Testis (tissue), 2 donors: ENCODE data around the gene ZNF547.

ENCODE experiments used
- CTCF ChIP-seq, 3 experiments: fragments of 450-650 bp in 2 of 3; fragments of 200-600 bp in 1 of 3; sonication (generic) in 1 of 3; IDR thresholded peaks; one replicate each; pipeline ENCODE4 v1.5.1; 2016 to 2019; ENCODE audit warnings: antibody characterized with exemption in 3 of 3, mild to moderate bottlenecking in 2 of 3, moderate library complexity in 1 of 3
- POLR2A ChIP-seq: fragments of 450-650 bp; IDR thresholded peaks from one replicate; pipeline ENCODE4 v1.6.1; 2017; ENCODE audit warnings: antibody characterized with exemption, mild to moderate bottlenecking, moderate library complexity

- TF ChIP-seq CTCF (IDR thresholded peaks at IDR 0.05) (no peak), POLR2A (no peak)
These were observed 384 bp downstream of the ZNF547 start for GRCh38 chr19:57363688-57364181.
